Neural cell (in vitro differentiated cells): Measurements from ENCODE around the gene HTR7.
"Not testable (repeated sequence)": the region's sequence is repeated elsewhere in the genome, so short reads cannot be mapped to it uniquely, and the experiment has no call there.

ENCODE experiments used
- CTCF ChIP-seq: fragments of 450-650 bp; IDR thresholded peaks from 2 replicates; pipeline ENCODE4 v1.5.1; 2014; ENCODE audit warnings: antibody characterized with exemption, mild to moderate bottlenecking, moderate library complexity; ENCODE audit not compliant: poor library complexity, severe bottlenecking
- EP300 ChIP-seq: fragments of 450-650 bp; conservative IDR thresholded peaks from 2 replicates; pipeline ENCODE4 v1.6.1; 2014; ENCODE audit warnings: antibody characterized with exemption, mild to moderate bottlenecking, moderate library complexity; ENCODE audit not compliant: poor library complexity, severe bottlenecking
- POLR2AphosphoS5 ChIP-seq: IDR thresholded peaks from 2 replicates; pipeline ENCODE4 v1.6.1; 2012
- RAD21 ChIP-seq: fragments of 450-650 bp; conservative IDR thresholded peaks from 2 replicates; pipeline ENCODE4 v1.6.1; 2014; ENCODE audit warnings: antibody characterized with exemption, mild to moderate bottlenecking, moderate library complexity
- TAF1 ChIP-seq: IDR thresholded peaks from 2 replicates; pipeline ENCODE4 v1.6.1; 2012; ENCODE audit warnings: low read depth

GRCh38 chr10:90880059-90880719 lies 22.4 kb upstream of the HTR7 start:
- peak; percentile 86 for TF ChIP-seq RAD21
- peak; percentile 82 for TF ChIP-seq CTCF
- TF ChIP-seq POLR2AphosphoS5, EP300, TAF1: not testable (repeated sequence)
